Measurements from ENCODE around the gene DPEP2NB.

DNA sequence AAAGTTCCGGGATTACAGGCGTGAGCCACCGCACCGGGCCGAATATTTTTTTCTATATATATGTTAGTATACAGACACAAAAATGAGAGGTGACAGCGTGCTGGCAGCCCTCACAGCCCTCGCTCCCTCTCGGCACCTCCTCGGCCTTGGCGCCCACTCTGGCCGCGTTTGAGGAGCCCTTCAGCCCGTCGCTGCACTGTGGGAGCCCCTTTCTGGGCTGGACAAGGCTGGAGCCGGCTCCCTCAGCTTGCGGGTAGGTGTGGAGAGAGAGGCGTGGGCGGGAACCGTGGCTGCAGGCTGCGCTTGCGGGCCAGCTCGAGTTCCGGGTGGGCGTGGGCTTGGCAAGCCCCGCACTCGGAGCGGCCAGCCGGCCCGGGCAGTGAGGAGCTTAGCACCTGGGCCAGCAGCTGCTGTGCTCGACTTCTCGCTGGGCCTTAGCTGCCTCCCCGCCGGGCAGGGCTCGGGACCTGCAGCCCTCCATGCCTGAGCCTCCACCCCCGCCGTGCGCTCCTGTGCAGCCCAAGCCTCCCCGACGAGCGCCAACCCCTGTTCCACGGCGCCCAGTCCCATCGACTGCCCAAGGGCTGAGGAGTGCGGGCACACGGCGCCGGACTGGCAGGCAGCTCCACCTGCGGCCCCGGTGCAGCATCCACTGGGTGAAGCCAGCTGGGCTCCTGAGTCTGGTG lies 33.6 kb downstream of the DPEP2NB start:
- TF ChIP-seq, protein P1, sequence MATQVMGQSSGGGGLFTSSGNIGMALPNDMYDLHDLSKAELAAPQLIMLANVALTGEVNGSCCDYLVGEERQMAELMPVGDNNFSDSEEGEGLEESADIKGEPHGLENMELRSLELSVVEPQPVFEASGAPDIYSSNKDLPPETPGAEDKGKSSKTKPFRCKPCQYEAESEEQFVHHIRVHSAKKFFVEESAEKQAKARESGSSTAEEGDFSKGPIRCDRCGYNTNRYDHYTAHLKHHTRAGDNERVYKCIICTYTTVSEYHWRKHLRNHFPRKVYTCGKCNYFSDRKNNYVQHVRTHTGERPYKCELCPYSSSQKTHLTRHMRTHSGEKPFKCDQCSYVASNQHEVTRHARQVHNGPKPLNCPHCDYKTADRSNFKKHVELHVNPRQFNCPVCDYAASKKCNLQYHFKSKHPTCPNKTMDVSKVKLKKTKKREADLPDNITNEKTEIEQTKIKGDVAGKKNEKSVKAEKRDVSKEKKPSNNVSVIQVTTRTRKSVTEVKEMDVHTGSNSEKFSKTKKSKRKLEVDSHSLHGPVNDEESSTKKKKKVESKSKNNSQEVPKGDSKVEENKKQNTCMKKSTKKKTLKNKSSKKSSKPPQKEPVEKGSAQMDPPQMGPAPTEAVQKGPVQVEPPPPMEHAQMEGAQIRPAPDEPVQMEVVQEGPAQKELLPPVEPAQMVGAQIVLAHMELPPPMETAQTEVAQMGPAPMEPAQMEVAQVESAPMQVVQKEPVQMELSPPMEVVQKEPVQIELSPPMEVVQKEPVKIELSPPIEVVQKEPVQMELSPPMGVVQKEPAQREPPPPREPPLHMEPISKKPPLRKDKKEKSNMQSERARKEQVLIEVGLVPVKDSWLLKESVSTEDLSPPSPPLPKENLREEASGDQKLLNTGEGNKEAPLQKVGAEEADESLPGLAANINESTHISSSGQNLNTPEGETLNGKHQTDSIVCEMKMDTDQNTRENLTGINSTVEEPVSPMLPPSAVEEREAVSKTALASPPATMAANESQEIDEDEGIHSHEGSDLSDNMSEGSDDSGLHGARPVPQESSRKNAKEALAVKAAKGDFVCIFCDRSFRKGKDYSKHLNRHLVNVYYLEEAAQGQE (IDR thresholded peaks at IDR 0.05) = no peak
- TF ChIP-seq JUND (IDR thresholded peaks at IDR 0.05) (no peak), CTCF (IDR thresholded peaks at IDR 0.05; ENCODE audit: low read depth, low read length, missing input control) (no peak), ATF3 (IDR thresholded peaks at IDR 0.05) (no peak), TAF1 (conservative IDR thresholded peaks at IDR 0.05) (no peak), RXRA (IDR thresholded peaks at IDR 0.05) (no peak), FOXA1 (IDR thresholded peaks at IDR 0.05) (no peak), RAD21 (IDR thresholded peaks at IDR 0.05) (no peak), ZBTB33 (IDR thresholded peaks at IDR 0.05) (no peak)
- TF ChIP-seq, protein P2, sequence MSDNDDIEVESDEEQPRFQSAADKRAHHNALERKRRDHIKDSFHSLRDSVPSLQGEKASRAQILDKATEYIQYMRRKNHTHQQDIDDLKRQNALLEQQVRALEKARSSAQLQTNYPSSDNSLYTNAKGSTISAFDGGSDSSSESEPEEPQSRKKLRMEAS (IDR thresholded peaks at IDR 0.05) = no peak

Measured in liver (tissue), 3 donors.